ENCODE results near the gene MYH10. TPM values are rescaled to one million over a fixed set of nuclear protein-coding genes. Genes with fewer than 3 reads are reported as not detected.

The MYH10 gene
- total RNA-seq, 1 experiment from 2014 or later = 251 TPM

DNA sequence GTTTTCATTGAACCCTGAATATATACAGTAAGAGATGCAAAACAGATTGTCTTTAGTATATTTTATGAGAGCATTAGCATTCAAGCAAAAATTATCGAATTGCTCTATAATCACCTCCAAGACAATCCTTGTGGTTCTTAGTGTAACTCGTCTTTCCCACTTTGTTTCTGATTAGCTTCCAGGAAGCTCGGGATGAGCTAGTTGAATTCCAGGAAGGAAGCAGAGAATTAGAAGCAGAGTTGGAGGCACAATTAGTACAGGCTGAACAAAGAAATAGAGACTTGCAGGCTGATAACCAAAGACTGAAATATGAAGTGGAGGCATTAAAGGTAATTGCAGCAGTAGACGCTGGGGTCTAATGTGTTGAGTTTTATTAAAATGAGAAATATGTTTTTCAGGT lies 185.0 kb downstream of the MYH10 start:
- no peaks in the 10 kb centered on the region for H3K23me2 ChIP-seq (ENCODE audit: insufficient read length, low read depth, low read length, poor library complexity, severe bottlenecking)
- DNase-seq = no peak
- H2BK20ac ChIP-seq (ENCODE audit: low read depth, low read length, poor library complexity, severe bottlenecking) = no peak overlapping the region
- no peak overlapping the region for H4K8ac ChIP-seq (replicated peaks; ENCODE audit: insufficient read length, low read depth, low read length)
- Mint-ChIP-seq H3K9me3 (no peaks in the 10 kb centered on the region), H3K27ac (peak overlapping the region in 1 of 3 experiments; percentile 11; a peak in 1 of 7 replicates), H3K27me3 (ENCODE audit: low read depth) (no peaks in the 10 kb centered on the region), H3K4me1 (peaks cover 10 to 15% of the 10 kb centered on the region in 2 experiments; a peak in 3 of 4 replicates), H3K36me3 (ENCODE audit: insufficient read depth in 1 of 3, low read depth in 3 of 3) (peaks cover 12 to 36% (median 29%) of the 10 kb centered on the region in 3 experiments; a peak in 6 of 7 replicates), H3K4me3 (no peak overlapping the region)
- no peak overlapping the region for H3K4me2 ChIP-seq (ENCODE audit: insufficient read depth, insufficient read length, low read length)
- peaks cover 2% of the 10 kb centered on the region for H3K79me1 ChIP-seq (ENCODE audit: insufficient read depth, low read depth, low read length, poor library complexity, severe bottlenecking)
- H3K27me3 ChIP-seq (ENCODE audit: insufficient read depth, low read length) = no peaks in the 10 kb centered on the region
- H3T11ph ChIP-seq (ENCODE audit: low read length) = no peak overlapping the region
- peaks cover 9% of the 10 kb centered on the region; the same call in 1 of the 2 replicates for H3K79me2 ChIP-seq (ENCODE audit: insufficient read depth, low read length)
- no peaks in the 10 kb centered on the region for H4K20me1 ChIP-seq (ENCODE audit: control insufficient read depth, insufficient read depth, insufficient read length)
- H2BK5ac ChIP-seq (ENCODE audit: insufficient read length, low read length) = no peak overlapping the region
- no peak overlapping the region for H2AK5ac ChIP-seq (ENCODE audit: insufficient read length, low read length)
- no peak overlapping the region for H4K91ac ChIP-seq (ENCODE audit: insufficient read length, low read depth, low read length)
- H4K5ac ChIP-seq (ENCODE audit: insufficient read length, low read depth, low read length) = no peak overlapping the region
- no peak overlapping the region for H3K4ac ChIP-seq (ENCODE audit: low read depth, low read length)
- no peaks in the 10 kb centered on the region for H3K4me1 ChIP-seq (ENCODE audit: insufficient read depth, low read length)
- no peak overlapping the region for H2BK120ac ChIP-seq (ENCODE audit: low read depth, low read length, poor library complexity, severe bottlenecking)
- WGBS (ENCODE audit: extremely low coverage, insufficient read length, low lambda C conversion rate) = no CpG with 5 or more reads among the region's 4 CpGs
- H3K18ac ChIP-seq (ENCODE audit: insufficient read length, low read depth, low read length) = no peak overlapping the region
- H3K23ac ChIP-seq (ENCODE audit: insufficient read length, low read depth, low read length) = no peak overlapping the region
- H3K9ac ChIP-seq (ENCODE audit: extremely low read depth, insufficient read length, low read length) = no peak overlapping the region
- no peak overlapping the region for H2BK15ac ChIP-seq (ENCODE audit: low read depth, low read length)
- no peak overlapping the region for H2BK12ac ChIP-seq (ENCODE audit: insufficient read length, low read depth, low read length)
- H3K9me3 ChIP-seq (ENCODE audit: control insufficient read depth, low read depth, low read length) = no peaks in the 10 kb centered on the region
- no peak overlapping the region for H3K14ac ChIP-seq (ENCODE audit: insufficient read depth, low read length)
- H3K27ac ChIP-seq (ENCODE audit: insufficient read length, low read depth, low read length) = no peak overlapping the region
- TF ChIP-seq, protein P1, sequence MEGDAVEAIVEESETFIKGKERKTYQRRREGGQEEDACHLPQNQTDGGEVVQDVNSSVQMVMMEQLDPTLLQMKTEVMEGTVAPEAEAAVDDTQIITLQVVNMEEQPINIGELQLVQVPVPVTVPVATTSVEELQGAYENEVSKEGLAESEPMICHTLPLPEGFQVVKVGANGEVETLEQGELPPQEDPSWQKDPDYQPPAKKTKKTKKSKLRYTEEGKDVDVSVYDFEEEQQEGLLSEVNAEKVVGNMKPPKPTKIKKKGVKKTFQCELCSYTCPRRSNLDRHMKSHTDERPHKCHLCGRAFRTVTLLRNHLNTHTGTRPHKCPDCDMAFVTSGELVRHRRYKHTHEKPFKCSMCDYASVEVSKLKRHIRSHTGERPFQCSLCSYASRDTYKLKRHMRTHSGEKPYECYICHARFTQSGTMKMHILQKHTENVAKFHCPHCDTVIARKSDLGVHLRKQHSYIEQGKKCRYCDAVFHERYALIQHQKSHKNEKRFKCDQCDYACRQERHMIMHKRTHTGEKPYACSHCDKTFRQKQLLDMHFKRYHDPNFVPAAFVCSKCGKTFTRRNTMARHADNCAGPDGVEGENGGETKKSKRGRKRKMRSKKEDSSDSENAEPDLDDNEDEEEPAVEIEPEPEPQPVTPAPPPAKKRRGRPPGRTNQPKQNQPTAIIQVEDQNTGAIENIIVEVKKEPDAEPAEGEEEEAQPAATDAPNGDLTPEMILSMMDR (conservative IDR thresholded peaks at IDR 0.05) = no peak
- no peak overlapping the region for H3K56ac ChIP-seq (ENCODE audit: insufficient read length, low read depth, low read length)
- H2AFZ ChIP-seq (ENCODE audit: low read length) = no peak overlapping the region
